PFSK-1 (cell line): ENCODE measurements around the gene BMERB1.

Experiments
- FOXP2 ChIP-seq: optimal IDR thresholded peaks from 2 replicates; pipeline ENCODE3; 2011; ENCODE audit warnings: borderline replicate concordance, control low read depth, inconsistent platforms; ENCODE audit not compliant: insufficient read depth; ENCODE audit errors: extremely low read length, extremely low read depth
- POLR2AphosphoS5 ChIP-seq: IDR thresholded peaks from 2 replicates; pipeline ENCODE4 v1.6.1; 2012; ENCODE audit warnings: low read depth, mild to moderate bottlenecking, control low read depth, low read length, moderate library complexity
- REST ChIP-seq, 2 experiments: IDR thresholded peaks; 2 replicates each; pipeline versions ENCODE4 v1.6.1 to v1.8.0; 2011 to 2012; ENCODE audit warnings: low read depth in 2 of 2, low read length in 2 of 2, control low read depth in 1 of 2, inconsistent platforms in 1 of 2, mild to moderate bottlenecking in 1 of 2, moderate library complexity in 1 of 2; ENCODE audit not compliant: insufficient read depth in 1 of 2
- SIN3A ChIP-seq: IDR thresholded peaks from 2 replicates; pipeline ENCODE4 v1.6.1; 2012; ENCODE audit warnings: mild to moderate bottlenecking, low read length, moderate library complexity, borderline replicate concordance; ENCODE audit not compliant: insufficient read depth
- TAF1 ChIP-seq: IDR thresholded peaks from 2 replicates; pipeline ENCODE4 v1.6.1; 2012; ENCODE audit warnings: low read length, control low read depth, borderline replicate concordance; ENCODE audit not compliant: insufficient read depth

- TF ChIP-seq TAF1, result no peak
- TF ChIP-seq REST (IDR thresholded peaks at IDR 0.05; ENCODE audit: insufficient read depth in 1 of 2, low read depth in 2 of 2, low read length in 2 of 2), result no peak
- no peak for TF ChIP-seq POLR2AphosphoS5
- TF ChIP-seq FOXP2, result no peak
- no peak for TF ChIP-seq SIN3A
Observed at GRCh38 chr16:15523092-15523541, 88.7 kb downstream of the BMERB1 start.
